HG03066 (cell line): ENCODE measurements around the gene PHRF1.
"Not testable (repeated sequence)": the region's sequence is repeated elsewhere in the genome, so short reads cannot be mapped to it uniquely, and the experiment has no call there.

Source experiments
- ATAC-seq: cut with Tn5 transposase; IDR thresholded peaks from one replicate; pipeline ENCODE4 v1.9.1; 2021; ENCODE audit warnings: low read depth; ENCODE audit not compliant: unreplicated experiment

PHRF1 gene

DNA sequence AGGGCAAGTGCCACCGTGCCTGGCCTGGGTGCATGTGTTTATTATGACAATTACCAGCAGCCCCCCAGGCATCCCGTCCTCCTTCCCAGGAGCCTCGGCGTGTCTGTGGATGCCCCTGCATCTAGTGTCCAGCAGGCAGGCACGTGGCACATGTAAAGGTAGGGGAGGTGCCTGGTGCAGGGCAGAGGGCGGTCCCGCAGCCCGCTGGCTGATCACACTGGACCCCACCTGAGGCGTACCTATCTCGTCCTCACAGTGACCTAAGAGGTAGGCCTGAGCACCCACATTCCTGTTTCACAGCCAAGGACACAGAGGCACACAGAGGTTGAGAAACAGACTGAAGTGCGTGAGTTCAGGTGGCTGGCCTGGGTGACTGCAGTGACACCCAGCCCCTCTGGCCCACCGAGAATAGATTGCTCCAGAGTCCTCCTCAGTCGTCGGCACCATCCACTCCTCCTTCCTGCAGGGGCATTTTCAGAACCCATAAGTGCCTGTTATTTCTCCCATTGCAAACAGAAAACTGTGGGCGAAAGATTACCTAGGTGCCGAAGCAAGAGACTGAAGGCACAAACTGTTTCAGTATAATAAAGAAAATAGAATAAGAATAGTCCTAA lies 3.0 kb upstream of the PHRF1 start:
- no peak for ATAC-seq

DNA sequence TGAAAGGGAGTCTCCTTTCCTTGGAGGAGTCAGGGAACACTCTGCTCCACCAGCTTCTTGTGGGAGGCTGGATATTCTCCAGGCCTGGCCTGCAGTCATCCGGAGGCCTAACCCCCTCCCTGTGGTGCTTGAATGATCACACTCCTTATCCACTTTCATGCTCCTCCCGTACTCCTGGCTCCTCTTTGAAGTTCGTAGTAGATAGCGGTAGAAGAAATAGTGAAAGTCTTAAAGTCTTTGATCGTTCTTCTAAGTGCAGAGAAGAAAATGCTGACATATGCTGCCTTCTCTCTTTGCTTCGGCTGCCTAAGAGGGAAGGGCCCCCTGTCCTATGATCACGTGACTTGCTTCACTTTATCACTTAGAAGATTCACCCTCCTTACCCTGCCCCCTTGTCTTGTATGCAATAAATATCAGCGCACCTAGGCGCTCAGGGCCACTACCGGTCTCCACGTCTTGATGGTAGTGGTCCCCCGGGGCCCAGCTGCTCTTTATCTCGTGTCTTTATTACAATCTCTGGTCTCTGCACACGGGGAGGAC lies 2.2 kb upstream of the PHRF1 start:
- not testable (repeated sequence) for ATAC-seq

DNA sequence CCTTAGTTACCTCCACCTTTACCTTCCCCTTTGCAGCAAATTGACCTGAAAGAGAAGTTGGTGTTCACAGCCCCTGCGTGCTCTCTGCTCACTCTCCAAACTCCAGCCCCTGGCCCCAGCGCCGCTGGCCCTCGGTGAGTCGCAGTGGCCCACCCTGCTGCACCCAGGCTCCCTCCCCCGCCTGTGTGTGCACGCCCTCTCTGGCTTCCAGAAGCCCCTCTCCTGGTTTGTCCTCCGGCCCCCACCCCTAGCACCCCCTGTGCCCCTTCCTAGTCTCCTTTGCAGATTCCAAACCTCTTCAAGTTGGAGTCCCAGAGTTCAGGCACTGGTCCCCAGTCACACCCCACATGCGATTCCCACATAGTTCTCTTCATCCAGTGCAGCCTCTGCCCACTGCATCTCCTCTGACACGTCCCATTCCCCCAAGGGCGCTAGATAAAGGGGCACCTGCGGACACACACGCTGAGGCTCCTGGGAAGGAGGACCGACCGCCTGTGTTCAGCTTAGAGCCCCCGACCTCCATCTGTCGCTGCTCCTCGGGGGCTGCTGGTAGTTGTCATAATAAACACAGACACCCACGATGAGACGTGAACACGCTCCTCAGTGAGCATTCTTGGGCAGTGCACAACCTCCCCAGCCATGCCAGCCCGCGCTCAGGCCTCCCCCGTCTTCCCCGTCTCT lies 1.5 kb upstream of the PHRF1 start:
- peak; percentile 5 for ATAC-seq

DNA sequence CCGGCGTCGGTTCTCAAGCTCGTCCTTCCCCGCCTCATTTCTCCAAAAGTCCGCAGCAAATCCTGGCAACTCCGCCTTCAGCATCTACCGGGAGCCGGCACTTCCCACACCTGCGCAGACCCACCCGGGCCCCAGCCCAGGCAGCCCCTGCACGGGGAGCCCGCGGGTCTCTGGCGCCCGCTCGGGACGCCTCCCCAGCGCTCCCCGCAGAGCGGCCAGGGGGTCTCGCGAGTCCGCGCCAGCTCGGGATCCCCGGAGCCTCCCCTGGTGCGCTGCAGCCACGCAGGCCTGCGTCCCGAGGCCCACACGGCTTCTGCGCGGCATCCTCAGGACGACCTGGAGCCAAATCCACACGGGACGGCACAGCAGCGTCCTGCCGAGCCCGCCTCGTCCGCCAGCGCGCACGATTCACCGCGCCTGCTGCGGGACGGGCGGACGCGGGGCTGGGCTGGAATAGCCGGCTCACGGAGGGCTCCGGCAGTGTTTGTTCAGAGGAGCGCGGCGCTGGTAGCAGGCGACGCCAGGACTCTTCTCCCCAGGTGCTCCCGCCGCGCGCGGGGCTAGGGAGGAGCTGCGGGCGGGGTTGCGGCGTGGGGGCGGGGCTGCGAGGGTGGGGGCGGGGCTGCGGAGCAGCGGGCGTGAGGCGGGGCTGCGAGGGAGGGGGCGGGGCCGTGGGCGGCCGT lies 816 bp upstream of the PHRF1 start:
- ATAC-seq = peak; percentile 46

DNA sequence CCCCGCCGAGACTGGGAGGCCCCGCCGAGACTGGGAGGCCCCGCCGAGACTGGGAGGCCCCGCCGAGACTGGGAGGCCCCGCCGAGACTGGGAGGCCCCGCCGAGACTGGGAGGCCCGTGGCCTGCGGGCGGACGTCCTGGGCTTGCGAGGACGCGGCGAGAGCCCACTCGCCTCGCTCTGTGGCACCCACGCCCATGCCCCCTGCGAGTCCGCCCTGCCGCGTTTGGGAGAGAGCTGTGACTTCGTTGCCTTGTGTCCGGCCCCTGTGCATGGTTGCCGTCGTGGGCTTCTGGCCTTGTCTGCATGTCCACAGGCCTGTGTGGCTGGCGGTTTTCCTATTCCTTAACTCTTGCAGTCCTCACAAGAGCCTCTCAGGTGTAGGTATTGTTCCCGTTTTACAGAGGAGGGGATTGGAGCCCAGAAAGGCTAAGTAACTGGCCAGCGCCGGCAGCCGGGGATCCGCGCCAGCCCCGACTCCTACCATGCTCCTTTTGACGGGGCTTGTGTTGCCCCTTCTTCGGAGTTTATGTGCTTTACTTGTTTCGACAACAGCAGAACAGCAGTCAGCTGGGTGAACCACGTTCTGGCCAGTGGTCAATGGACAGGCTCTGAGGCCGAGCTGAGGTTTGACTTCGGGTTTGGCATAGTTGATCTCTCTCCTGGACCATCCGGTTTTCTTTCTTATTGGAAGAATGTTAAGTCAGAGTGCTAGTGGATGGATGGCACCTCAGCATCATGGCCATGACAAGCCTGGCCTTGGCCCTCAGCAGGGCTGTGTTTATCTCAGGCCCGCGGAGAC lies 741 bp downstream of the PHRF1 start:
- no peak for ATAC-seq

DNA sequence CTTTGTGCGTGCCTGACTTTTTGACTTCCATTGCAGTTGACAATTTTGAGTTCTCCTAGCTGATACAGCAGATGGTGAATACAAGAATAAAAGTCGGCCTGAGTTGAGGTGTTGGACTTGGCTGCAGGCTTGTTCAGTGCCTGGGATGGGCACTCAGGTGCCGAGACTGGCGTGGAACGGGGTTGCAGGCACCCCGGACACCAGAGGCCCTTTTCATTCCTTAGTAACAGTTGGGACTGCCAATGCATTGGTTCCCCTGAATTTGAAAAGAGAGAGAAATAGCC lies 1.3 kb downstream of the PHRF1 start:
- ATAC-seq = no peak

DNA sequence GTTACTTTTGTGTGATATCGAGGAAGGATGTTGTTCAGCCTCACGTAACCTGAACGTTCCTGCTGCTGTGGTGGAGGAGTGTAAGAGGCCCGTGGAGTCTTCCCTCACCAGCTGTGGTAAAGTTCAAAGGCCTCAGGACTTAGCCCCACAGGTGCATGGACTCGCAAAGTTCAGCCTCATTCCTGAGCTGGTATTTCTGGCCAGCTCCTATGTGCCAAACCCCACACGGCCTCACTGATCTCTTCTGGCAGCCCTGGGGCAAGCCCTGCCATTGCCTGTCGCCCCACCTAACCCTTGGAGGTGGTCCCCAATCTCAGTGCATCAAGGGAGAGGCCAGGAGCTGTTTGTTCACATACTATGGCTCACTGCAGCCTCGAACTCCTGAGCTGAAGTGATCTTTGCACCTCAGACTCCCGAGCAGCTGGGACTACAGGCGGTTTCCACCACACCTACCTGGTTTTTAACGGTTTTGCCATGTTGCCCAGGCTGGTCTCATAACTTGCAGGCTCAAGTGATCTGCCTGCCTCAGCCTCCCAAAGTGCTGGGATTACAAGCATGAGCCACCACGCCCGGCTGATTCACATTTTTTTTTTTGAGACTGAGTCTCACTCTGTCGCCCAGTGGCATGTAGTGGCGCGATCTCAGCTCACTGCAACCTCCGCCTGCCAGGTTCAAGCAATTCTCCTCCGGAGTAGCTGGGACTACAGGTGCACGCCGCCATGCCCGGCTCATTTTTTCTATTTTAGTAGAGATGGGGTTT lies 2.2 kb downstream of the PHRF1 start:
- ATAC-seq = no peak

DNA sequence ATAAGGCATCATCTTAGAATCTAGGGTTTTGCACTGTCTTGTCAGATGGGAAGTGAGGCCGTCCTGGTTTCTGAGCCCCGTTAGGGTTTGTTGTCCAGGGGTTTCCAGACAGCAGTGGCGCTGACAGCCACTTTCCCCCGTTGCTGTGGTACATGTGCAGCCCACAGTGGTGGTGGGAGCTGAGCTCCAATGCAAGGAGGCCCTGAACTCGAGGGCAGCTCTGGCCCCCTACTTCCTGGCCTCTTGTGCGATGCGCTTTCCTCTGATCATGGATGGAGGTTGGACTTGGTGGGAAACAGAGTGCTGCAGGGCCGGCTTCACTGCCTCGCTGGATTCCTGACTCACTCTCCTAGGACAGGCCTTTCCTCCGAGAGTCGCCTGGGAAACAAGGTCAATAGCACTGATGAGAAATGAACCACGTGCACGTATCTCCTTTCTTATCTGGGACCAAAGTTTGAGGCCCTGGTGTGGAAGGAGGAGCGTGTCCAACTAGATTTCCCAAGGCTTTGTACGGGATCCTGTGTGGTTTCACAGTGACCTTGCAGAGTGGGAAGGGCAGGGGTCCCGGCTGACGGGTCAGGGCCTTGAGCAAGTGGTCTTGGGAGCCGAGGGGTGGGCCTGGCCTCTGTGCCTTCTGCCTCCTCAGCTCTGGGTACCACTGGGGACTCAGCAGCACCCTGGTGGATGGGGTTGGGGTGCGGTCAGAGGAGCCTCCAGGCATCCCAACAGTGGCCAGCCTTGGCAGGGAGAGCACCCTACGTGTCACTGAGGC lies 3.7 kb downstream of the PHRF1 start:
- no peak for ATAC-seq

DNA sequence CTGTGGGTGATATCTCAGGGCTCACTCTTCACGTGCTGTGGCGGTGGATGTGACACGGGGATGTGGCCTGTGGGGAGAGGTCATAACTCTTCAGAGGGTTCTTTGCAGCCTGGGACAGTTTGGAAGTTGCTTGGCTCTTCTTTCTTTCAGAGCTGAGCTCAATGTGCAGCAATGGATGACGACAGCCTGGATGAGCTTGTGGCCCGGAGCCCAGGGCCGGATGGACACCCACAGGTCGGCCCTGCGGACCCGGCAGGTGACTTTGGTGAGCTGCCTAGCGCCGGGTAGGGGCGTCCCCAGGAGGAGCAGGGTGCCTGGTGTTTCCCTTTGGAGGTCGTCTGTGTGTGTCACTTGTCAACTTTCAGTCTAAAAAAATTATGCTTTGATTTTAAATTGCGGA lies 5.1 kb downstream of the PHRF1 start:
- ATAC-seq = no peak

DNA sequence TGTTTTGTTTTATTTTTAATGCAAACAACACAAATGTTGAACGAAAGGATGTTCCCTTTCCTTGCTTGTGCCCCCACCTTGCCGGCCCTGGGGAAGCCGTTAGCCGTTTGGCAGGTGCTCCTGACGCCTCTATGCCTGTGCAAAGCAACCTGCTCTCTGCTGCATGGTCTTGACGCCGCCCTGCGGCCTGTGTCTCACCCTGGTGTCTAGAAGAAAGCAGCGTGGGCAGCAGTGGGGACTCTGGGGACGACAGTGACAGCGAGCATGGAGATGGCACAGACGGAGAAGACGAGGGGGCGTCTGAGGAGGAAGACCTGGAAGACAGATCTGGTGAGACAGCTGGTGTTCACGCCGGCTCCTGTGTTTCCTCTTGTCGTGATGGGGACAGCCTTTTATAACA lies 5.5 kb downstream of the PHRF1 start:
- ATAC-seq = no peak

DNA sequence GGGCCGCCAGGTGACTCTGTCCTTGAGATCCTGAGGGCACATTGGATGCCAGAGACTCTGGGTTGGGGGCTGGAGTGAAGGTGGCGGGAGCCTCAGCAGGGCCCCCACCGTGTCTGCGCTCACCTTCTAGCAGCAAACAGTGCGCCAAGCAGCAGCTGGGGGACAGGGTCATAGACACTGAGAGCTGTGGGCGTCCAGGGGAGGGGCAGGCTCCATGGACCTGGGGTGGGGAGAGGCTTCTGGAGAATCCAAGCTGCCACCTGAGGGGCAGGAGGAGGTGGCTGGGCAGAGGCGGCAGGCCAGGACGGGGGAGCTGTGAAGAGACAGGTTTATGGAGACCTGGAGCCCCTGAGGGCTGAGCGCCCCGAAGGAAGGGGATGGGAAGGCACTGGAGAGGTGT lies 8.0 kb downstream of the PHRF1 start:
- no peak for ATAC-seq

DNA sequence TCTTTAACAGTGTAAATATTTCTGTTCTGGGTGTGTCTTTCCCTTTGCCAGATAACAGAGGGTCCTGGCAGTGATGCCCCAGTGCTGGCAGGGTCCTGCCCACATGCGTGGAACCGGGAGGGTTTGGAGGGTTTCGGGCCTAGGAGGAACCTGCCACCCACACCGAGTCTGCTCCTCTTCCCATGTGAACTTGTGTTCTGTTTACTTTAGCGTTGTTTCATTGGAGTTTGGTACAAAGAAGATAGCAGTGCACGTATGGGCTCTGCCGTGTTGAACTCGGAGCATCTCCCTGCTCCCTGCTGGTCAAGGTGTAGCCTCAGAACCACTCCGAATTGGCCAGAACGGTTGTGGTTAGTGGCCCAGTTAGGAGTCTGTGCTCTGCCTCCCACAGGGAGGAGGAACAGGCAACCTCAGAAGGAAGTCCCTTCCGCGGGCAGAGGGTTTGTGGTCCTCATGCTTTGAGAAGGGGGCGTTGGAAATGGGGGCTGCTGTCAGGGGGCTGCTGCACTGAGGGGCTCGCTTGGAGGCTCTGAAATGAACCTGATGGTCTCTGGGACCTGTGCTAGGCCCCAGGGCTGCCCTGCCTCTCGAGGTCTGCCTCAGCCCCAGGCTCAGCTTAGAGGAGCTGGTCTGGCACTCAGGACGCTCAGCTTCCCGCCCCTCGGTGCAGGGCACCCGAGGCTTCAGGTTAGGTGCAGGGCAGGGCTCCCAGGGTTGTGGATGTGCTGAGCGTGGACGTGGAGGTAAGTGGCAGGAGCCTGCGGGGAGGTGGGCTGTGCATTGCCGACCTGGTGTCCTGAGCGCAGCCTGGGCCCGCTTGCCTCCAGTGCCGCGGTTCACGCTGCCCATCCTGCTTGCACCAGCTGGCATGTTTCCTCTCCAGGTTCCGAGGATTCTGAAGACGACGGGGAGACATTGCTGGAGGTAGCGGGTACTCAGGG lies 10.4 kb downstream of the PHRF1 start:
- ATAC-seq = no peak

DNA sequence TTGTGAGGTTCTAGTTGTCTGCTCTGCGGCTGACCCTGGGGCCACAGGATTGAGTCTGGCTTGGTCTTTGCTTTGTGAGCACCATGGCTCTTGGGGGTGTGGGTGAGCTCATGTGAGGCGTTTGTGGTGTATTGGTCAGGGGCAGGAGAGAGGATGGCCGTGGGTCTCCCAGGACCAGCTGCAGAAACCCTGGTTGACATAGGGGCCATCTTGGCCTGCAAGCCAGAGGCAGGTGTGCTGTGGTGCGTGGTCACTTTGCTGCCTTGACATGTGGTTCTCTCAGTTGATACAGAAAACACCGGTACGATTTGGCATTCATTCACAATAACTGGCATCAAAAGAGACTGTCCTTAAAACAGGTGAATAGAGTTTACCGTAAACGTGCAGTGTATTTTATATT lies 11.3 kb downstream of the PHRF1 start:
- no peak for ATAC-seq

DNA sequence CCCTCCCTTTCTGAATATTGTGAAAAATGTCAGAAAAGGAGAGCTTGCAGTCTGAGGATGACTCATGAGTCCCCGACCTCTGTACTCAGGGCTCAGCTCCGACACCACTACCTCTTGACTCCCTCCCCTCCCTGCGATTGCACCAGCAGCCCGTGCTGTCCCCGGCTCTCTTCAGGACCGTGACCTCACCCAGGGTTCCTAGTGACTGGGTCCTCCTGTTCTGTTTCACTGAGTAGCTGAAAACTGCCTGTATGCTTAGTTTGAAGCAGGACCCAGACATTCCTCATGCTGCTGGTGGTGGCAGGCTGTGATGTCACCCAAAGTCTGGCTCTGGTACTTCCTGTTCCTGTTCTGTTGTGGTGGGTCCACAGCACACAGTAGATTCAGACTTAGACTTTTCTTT lies 11.7 kb downstream of the PHRF1 start:
- ATAC-seq = no peak

DNA sequence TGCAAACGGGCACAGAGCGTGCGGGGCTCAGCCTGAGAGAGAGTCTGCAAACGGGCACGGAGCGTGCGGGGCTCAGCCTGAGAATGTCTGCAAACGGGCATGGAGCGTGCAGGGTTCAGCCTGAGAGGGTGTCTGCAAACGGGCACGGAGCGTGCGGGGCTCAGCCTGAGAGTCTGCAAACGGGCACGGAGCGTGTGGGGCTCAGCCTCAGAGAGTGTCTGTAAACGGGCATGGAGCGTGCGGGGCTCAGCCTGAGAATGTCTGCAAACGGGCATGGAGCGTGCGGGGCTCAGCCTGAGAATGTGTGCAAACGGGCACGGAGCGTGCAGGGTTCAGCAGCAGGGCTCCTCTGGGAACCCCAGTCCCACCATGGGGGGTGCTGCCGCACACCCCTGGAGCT lies 13.5 kb downstream of the PHRF1 start:
- no peak for ATAC-seq

DNA sequence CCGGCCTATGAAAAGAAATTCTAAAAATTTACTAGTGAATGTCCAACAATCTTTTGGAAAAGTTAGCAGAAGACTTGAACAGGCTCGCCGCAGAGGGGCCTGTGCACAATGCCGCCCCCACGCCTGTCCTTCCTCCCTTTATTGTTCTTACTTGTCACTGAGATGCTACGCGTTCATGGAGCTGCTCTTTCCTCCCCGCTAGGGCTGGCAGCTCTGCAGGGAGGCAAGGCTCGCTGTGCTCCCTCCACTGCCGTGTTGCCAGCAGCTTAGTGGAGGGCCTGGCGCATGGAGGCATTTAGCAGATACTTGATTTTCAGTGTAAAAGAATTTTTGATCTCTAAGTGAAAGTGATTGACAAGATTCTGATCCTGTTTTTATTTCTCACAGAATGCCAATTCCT lies 14.7 kb downstream of the PHRF1 start:
- no peak for ATAC-seq

DNA sequence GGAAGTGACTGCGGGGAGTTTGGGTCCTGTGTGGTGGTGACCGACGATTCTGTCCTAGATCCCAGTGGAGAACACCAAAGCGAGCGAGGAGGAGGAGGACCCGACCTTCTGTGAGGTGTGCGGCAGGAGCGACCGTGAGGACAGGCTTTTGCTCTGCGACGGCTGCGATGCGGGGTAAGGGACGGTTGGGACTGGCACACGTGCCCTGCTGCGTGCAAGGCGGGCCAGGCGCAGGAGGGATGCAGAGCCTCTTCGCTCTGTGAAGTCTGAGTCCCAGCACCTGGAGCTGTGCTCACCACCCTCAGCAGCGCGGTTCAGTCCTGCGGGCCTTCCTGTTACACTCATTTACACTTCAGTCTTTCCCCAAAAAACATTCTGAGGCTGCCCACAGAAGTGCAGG lies 16.2 kb downstream of the PHRF1 start:
- no peak for ATAC-seq

DNA sequence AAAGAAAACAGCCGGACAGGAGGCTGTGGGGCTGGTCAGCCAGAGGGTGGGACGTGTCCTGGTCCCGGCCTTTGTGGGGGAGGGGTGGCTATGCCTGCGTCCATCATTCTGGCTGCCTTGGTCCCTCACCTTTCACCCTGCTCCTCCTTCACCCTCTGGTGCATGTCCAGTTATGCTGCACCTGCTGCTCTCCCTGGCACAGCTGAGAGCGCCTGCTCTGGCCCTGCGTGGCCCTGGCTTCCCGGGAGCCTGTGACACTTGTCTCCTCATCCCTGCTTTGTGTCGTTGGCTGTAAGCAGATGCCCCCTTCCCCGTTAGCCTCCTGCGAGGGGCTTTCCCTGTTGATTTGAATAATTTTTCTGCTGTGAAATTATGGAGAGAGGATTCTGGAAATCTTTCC lies 16.6 kb downstream of the PHRF1 start:
- ATAC-seq = no peak

DNA sequence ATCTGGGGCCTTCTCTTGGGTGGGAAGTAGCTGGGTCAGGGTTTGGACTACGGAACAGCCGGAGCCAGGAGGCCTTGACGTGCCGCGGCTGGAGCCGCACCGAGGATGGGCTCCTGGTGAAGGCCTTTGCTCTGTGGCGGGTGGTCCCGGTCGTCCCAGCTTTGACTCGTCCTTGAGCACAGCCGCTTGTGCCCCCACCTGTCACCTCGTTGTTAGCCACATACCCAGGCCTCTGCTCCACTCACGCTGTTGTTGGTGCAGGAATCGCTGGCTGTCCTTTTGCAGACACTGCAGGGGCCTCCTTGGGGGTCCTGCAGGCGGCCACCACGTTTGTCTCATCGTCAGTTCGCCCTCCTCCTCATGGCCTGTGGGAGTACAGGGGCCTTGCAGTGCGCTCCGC lies 17.1 kb downstream of the PHRF1 start:
- ATAC-seq = no peak
